ENCODE results near the gene PMS2.
"Not testable (repeated sequence)": the region's sequence is repeated elsewhere in the genome, so short reads cannot be mapped to it uniquely, and the experiment has no call there.

DNA sequence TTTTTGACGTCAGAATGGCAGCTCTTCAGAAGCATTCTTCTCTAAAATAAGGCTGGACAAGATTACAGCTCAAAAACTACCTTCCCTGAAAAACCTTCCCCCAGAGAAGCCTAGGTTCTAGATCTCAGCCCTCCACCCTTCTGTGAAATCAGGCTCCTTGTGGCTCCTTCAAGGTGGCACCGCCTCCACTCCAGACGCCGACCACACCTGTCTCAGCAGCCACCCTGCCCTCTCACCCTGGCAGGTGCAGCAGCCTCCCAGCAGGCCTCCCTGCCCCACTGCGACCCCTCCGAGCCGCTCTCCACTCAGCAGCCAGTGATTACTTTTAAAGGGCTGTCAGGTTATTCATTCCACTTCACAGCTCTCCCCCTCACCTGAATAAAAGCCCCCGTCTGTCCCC is 35.3 kb downstream of the PMS2 start:
- not testable (repeated sequence) for TF ChIP-seq CTCF (optimal IDR thresholded peaks at IDR 0.05 in 1 of 3, IDR thresholded peaks at IDR 0.05 in 1 of 3, conservative IDR thresholded peaks at IDR 0.05 in 1 of 3; ENCODE audit: extremely low read depth in 1 of 3, insufficient read depth in 2 of 3, low read length in 3 of 3); EZH2 (IDR thresholded peaks at IDR 0.05; ENCODE audit: low read length)
